DOHH2 (cell line): ENCODE data around the gene ICOSLG.
"Not testable (repeated sequence)": the region's sequence is repeated elsewhere in the genome, so short reads cannot be mapped to it uniquely, and the experiment has no call there.

Source experiments
- EZH2phosphoT487 ChIP-seq: fragments of 200-600 bp; sonication (generic); IDR thresholded peaks from 2 replicates; pipeline ENCODE4 v1.6.1; 2017; ENCODE audit warnings: borderline replicate concordance, mild to moderate bottlenecking, antibody characterized with exemption, low read length, moderate library complexity, mixed read lengths
- TF ChIP-seq, protein P1 (sequence below): fragments of 200-600 bp; sonication (generic); IDR thresholded peaks from one replicate; pipeline ENCODE4 v1.5.1; 2014; ENCODE audit warnings: antibody characterized with exemption, mild to moderate bottlenecking, low read depth, low read length; ENCODE audit not compliant: poor library complexity, severe bottlenecking

DNA sequence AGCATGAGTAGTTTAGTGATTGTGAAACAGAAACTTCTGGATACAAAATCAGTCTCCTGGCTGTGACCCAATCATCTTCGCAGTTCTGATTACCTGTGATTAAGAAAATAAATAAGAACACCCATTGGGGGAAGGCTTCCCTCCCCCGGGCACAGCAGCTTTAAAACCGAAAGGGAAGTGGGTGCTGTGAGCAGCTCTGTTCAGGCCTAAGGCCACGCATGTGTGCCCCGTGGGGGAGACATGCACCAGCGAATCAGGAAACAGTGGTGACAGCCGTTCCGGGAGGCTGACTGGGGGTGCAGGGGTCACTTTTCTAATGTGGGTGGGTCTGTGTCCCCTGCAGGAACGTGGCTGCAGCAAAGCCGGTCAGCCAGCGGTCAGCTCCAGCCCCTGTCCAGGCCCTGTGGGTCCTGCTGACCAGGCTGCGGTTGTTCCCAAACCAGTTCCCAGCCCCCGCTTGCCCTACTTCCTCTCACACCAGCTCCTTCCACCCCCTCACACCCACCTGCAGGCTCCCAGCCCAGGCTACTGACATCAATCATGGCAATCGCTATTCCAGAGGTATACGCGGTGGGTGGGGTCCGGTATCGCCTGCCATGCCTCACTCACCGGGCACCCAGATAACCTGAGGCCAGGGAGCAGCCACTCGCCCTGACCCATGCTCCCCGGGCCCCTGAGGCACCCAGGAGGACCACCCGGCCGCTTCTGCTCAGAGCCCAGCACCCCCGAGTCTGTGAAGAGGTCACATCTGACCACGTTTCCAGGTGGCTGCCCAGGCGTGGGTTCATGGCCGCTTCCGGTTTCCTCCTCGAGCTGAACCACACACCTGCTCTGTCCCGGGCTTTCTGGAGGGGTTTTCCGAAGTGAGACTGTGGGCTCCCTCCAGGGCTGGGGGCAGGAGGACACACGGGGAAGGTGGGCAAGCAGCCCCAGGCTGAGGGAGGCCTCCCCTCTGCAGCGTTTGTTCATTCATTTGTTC lies 33.8 kb downstream of the ICOSLG start:
- TF ChIP-seq, protein P1, sequence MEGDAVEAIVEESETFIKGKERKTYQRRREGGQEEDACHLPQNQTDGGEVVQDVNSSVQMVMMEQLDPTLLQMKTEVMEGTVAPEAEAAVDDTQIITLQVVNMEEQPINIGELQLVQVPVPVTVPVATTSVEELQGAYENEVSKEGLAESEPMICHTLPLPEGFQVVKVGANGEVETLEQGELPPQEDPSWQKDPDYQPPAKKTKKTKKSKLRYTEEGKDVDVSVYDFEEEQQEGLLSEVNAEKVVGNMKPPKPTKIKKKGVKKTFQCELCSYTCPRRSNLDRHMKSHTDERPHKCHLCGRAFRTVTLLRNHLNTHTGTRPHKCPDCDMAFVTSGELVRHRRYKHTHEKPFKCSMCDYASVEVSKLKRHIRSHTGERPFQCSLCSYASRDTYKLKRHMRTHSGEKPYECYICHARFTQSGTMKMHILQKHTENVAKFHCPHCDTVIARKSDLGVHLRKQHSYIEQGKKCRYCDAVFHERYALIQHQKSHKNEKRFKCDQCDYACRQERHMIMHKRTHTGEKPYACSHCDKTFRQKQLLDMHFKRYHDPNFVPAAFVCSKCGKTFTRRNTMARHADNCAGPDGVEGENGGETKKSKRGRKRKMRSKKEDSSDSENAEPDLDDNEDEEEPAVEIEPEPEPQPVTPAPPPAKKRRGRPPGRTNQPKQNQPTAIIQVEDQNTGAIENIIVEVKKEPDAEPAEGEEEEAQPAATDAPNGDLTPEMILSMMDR = not testable (repeated sequence)
- not testable (repeated sequence) for TF ChIP-seq EZH2phosphoT487
